ENCODE data around the gene IFI16. TPM values are rescaled to one million over a fixed set of nuclear protein-coding genes. Genes with fewer than 3 reads are reported as not detected.
"Not testable (repeated sequence)": the region's sequence is repeated elsewhere in the genome, so short reads cannot be mapped to it uniquely, and the experiment has no call there.

The IFI16 gene
- total and polyA plus RNA-seq, 10 of the 15 experiments (the other 5 are each of a cell fraction or from before 2014, with no cell fraction given), result 120 to 375 (median 188) TPM

DNA sequence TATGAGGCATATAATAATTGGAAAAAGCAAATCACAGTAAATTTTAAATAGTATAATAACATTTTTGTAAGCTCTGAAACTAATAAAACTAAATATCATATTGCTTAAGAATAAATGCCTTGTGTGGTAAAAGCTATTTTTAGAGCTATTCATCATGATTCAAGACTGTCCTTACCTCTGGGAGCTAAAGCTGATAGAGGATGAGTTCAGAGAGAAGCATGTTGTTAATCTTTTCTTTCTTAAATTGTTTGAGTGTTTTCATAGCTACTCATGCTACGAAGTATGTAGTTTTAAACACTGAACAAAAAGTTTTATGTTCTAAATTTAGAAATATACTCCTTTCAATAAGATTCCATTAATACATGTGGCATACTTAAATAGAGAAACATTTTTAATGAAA is 30.5 kb downstream of the IFI16 start (continued):
- TF ChIP-seq NFYB (IDR thresholded peaks at IDR 0.05; ENCODE audit: insufficient read depth, low read depth, low read length) (no peak), ZNF207 (IDR thresholded peaks at IDR 0.05; ENCODE audit: borderline replicate concordance) (no peak), BRCA1 (IDR thresholded peaks at IDR 0.05; ENCODE audit: low read depth, low read length) (no peak), TCF12 (IDR thresholded peaks at IDR 0.05; ENCODE audit: low read depth, low read length) (no peak), MEF2B (IDR thresholded peaks at IDR 0.05; ENCODE audit: partially characterized antibody, poor library complexity, severe bottlenecking) (no peak)

GRCh38 chr1:159040893-159041724 is 31.4 kb downstream of the IFI16 start:
- TF ChIP-seq ETV6 (conservative IDR thresholded peaks at IDR 0.05 in 1 of 2, IDR thresholded peaks at IDR 0.05 in 1 of 2; ENCODE audit: borderline replicate concordance in 1 of 2, low read depth in 1 of 2), result 0 out of 4 replicates have a peak, but pooled peaks of 1 of the 2 experiments have one; percentile 25
- TF ChIP-seq ZBTB33 (IDR thresholded peaks at IDR 0.05), result no peak
- TF ChIP-seq RUNX3 (IDR thresholded peaks at IDR 0.05; ENCODE audit: low read length), result no peak
- no TSS peak for BruUV-seq (replicated peaks)
- H3K36me3 ChIP-seq (ENCODE audit: control insufficient read depth in 2 of 2, insufficient read depth in 2 of 2, low read length in 1 of 2), result peaks cover 2 to 38% of the 10 kb centered on the region in 2 experiments
- no peaks in the 10 kb centered on the region for H3K27me3 ChIP-seq (replicated peaks in 1 of 2; ENCODE audit: control insufficient read depth in 2 of 2, insufficient read depth in 2 of 2, low read length in 1 of 2)
- H3K27ac ChIP-seq (ENCODE audit: control insufficient read depth, insufficient read depth), result peak overlapping the region; percentile 20
- ChIA-PET POLR2A (interaction anchor here (1.2 to 2.4 kb wide), 2 partner anchors 10 to 18 kb away, joined by 3 to 5 read pairs; no protein-coding TSS in a partner anchor), SMC1A (ENCODE audit: uncharacterized antibody, unreplicated experiment) (interaction anchor here (0.8 to 3.2 kb wide), 14 partner anchors 12 to 45 kb away, joined by 3 to 15 read pairs (median 4); partner anchors contain the start of gene IFI16), RAD21 (ENCODE audit: unreplicated experiment) (interaction anchor here (0.8 to 1.5 kb wide), 5 partner anchors 11 to 32 kb away, joined by 3 to 4 read pairs (median 3); no protein-coding TSS in a partner anchor), CTCF (interaction anchor here (1.2 to 2.5 kb wide), 5 partner anchors 12 to 48 kb away, joined by 3 to 9 read pairs (median 4); no protein-coding TSS in a partner anchor)
- in situ Hi-C loops (cut with MboI) (loop anchor here (25.0 kb wide), 1 partner anchor 1296 kb away; the partner anchor contains the start of genes COPA and NCSTN), intact Hi-C loops (cut with micrococcal nuclease; ENCODE audit: unreplicated experiment) (no loop called here)
- H3K4me2 ChIP-seq (ENCODE audit: control insufficient read depth, insufficient read depth), result no peak overlapping the region
- no peaks in the 10 kb centered on the region for H3K4me1 ChIP-seq (ENCODE audit: control insufficient read depth, insufficient read depth, low read length)
- peaks cover 13% of the 10 kb centered on the region for H3K79me2 ChIP-seq (ENCODE audit: control insufficient read depth, insufficient read depth, low read length)
- H3K9me3 ChIP-seq (replicated peaks; ENCODE audit: control insufficient read depth, insufficient read depth, low read length), result no peaks in the 10 kb centered on the region
- H2AFZ ChIP-seq (ENCODE audit: control insufficient read depth, low read depth, low read length), result no peak overlapping the region
- H3K9ac ChIP-seq (ENCODE audit: control insufficient read depth, insufficient read depth, low read length), result no peak overlapping the region
- DNase-seq (ENCODE audit: low read depth, low spot score) (no peak), ATAC-seq (peak; percentile 71), FAIRE-seq (no peak)
- 24% methylated on average over 7 of the region's 7 CpGs for WGBS (ENCODE audit: insufficient coverage, insufficient replicate concordance, low lambda C conversion rate, missing lambda C conversion rate)
- no peaks in the 10 kb centered on the region for H4K20me1 ChIP-seq (ENCODE audit: control insufficient read depth, insufficient read depth)
- no peak overlapping the region for H3K4me3 ChIP-seq

- not testable (repeated sequence) for FAIRE-seq
Measured at GRCh38 chr1:159046486-159046885, 36.8 kb downstream of the IFI16 start.

More at GRCh38 chr1:159046486-159046885, 36.8 kb downstream of the IFI16 start:
- WGBS (ENCODE audit: insufficient coverage, insufficient replicate concordance, low lambda C conversion rate, missing lambda C conversion rate), result 0% methylated on average over 1 of the region's 1 CpG
- H3K4me1 ChIP-seq (ENCODE audit: control insufficient read depth, insufficient read depth, low read length); H3K4me2 ChIP-seq (ENCODE audit: control insufficient read depth, insufficient read depth); H3K27ac ChIP-seq (ENCODE audit: control insufficient read depth, insufficient read depth); ATAC-seq; H3K9me3 ChIP-seq (replicated peaks; ENCODE audit: control insufficient read depth, insufficient read depth, low read length); intact Hi-C loops (cut with micrococcal nuclease; ENCODE audit: unreplicated experiment); H4K20me1 ChIP-seq (ENCODE audit: control insufficient read depth, insufficient read depth); RAD21 ChIA-PET (ENCODE audit: unreplicated experiment); BruUV-seq (replicated peaks); CTCF ChIA-PET; POLR2A ChIA-PET; H2AFZ ChIP-seq (ENCODE audit: control insufficient read depth, low read depth, low read length); H3K27me3 ChIP-seq (replicated peaks in 1 of 2; ENCODE audit: control insufficient read depth in 2 of 2, insufficient read depth in 2 of 2, low read length in 1 of 2); H3K4me3 ChIP-seq; DNase-seq (ENCODE audit: low read depth, low spot score); H3K79me2 ChIP-seq (ENCODE audit: control insufficient read depth, insufficient read depth, low read length); H3K9ac ChIP-seq (ENCODE audit: control insufficient read depth, insufficient read depth, low read length); SMC1A ChIA-PET (ENCODE audit: uncharacterized antibody, unreplicated experiment): not testable (repeated sequence)
- H3K36me3 ChIP-seq (ENCODE audit: control insufficient read depth in 2 of 2, insufficient read depth in 2 of 2, low read length in 1 of 2), result peaks cover 6 to 12% of the 10 kb centered on the region in 2 experiments
- in situ Hi-C loops (cut with MboI), result loop anchor here (25.0 kb wide), 1 partner anchor 1291 kb away; the partner anchor contains the start of genes COPA and NCSTN
